A549 treated with AZD2906 at 1 μM for 4 hours (cell line): ENCODE results near the gene DNASE1L2. TPM values are rescaled to one million over a fixed set of nuclear protein-coding genes. Genes with fewer than 3 reads are reported as not detected.

Source experiments
- total RNA-seq: library from RNA; stranded (reverse); fragments of 200-300 nt; extraction: Qiagen RNA extraction; gene quantifications from 5 replicates; pipeline ENCODE4 v1.2.3, GENCODE V29; 2022

The DNASE1L2 gene
- total RNA-seq: 0.60 to 1.7 TPM (median 1.3 TPM) in 5 replicates

DNA sequence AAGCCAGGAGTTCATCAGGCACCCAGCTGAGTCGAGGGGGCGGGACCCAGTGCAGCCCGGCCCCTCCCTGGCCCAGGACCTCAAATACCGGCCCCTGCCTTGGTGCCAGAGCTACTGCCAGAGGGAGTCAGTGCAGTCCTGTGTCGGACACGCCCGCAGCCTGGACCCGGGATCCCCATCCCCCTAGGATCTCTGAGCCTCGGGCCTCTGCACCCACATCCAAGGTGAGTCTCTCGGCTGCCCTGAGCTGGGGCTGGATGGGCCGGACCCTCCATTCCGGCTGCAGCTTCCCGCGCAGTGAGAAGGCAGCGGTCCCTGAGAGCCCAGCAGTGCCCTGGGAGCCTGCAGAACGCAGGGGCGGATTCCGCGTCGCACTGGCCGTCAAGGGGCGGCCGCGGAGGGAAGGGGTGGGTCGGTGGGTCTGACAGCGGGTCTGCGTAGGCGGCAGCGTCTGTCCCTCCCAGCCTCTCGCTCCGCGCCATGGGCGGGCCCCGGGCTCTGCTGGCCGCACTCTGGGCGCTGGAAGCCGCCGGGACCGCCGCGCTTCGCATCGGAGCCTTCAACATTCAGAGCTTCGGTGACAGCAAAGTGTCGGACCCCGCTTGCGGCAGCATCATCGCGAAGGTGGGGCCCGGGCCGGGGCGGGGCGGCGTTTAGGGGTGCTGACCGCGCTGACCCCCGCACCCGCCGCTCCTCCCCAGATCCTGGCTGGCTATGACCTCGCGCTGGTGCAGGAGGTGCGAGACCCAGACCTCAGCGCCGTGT is at the start of gene DNASE1L2:
TSS of gene DNASE1L2 (plus strand) at position 108 of the 765 bp plus-strand sequence. CDS start at position 481, 373 bp downstream.

DNA sequence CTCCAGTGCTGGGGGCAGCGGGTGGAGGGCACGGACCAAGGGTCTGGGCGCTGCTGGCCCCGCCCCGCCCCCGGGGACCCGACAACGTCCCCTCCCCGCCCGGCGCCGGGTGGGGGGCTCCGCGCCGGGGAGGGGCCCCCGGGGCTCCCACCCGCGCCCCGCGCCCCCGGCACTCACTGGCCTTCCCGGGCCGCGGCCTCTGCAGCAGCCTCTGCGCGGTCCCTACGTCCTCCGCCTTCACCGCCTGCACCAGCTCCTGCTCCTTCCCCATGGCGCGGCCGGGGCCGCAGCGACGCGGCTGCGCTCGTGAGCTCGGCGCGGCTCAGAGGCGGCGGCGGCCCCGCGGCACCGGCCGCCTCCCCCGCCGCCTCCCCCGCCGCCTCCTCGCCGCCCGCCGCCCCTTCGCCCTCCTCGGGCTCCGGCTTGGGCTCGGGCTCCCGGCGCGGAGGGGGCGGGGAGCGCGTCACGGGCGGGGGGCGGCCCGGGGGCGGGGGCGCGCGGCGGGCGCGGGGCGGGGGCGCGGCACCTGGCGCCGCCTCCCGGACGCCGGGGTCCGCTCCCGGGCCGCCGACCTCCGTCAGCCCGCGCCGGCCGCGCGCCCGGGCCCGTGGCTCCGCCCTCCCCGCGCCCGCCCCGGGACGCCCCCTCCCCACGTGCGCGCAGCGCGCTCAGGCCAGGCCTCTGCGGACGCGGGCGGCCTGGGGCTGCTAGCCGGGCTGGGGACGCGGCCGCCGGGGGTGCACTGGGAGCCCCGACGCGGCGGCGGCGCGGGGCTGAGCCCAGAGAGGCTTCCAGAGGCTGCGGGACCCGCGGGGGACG is 39.9 kb upstream of the DNASE1L2 start, which contains the start of gene CASKIN1:
TSS of gene CASKIN1 (minus strand) at position 444 of the 819 bp plus-strand sequence. CDS start at position 271, 173 bp downstream.

DNA sequence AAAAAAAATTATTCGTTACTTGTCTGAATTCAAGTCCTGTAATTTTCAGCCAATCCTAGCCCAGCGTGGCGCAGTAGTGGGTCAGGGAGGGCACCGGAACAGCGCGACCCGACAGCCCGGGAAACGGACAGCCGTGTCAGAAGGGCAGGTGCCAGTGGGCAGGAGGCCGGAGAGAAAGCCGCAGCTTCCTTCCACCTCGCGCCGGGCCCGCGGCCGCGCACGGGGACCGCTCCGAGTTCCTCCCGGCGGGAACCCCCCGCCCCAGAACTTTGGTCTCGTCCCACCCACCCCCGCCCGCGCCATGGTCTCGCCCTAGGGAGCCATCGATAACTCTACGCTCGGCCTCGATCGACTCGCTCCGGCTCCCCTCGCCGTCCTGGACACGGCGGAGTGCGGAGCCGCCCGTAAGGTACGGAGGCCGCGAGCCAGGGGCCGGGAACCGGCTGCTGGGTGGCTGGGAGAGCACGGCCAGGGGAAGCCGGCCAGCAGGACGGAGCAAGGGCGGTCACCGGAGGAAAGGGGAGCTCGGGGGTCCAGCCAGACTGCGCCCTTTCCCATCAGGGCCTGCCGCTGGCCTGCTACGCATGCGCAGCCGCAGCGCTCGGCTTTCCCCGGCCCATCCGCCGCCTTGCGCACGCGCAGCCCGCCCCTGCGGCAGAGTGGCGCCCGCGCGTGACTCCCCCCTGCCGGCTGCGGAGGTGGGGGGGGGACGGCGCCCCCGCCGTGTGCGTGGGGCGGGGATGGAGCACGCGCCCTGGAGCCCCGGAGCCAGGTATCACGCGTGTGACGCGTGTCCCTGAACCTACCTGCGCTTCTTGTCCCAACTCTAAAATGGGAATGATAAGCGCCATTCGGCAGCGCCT is 30.9 kb upstream of the DNASE1L2 start, which contains the start of gene MLST8:
TSS of gene MLST8 (plus strand) at position 351 of the 863 bp plus-strand sequence. CDS start 632 bp downstream, outside the sequence.

DNA sequence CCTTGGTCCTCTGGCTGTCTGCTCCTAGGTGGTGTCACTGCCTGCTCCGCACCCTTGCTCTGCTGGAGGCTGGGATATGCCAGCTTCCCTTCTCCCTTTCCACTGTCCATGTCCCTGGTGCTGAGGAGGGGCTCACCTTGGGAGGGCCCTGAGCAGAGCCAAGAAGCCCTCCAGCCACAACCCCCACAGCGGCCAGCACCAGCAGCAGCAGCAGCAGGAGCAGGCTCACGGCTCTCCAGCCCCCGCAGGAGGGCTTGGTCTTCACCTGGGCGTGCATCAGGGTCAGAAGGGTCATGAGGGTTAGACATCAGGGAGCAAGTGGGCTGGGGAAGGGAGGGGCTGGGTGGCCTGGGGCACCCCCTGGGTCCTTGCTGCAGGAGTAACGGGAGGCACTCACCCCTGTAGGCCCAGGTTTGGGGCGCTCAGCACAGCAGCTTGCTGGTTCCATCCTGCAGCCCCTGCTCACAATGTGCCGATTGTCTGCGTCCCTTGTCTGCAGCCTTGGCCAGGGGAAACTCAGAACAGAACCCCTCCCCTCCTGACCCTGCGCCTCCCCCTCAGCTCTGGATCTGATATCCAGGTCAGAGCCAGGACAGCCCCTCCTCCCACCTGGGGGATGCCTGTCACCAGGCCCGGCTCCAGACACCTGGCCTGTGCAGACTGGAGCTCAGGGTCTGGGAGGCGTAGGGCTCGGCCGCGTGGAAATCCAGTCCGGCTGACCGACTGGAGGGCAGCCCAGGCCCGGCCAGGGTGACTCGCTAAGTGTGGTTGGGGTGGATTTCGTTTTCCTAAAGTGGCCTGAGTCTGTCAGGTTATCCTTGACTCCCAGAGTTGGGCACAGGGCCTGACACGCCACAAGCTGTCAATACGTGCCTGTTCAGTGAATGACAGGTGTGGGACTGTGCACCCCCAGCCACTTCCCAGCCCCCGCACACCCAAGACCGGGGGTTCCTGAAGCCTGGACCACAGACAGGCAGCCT is 25.6 kb upstream of the DNASE1L2 start, which contains the start of gene BRICD5:
TSS of gene BRICD5 (minus strand) at position 478 of the 980 bp plus-strand sequence. CDS start at position 448, 30 bp downstream.

DNA sequence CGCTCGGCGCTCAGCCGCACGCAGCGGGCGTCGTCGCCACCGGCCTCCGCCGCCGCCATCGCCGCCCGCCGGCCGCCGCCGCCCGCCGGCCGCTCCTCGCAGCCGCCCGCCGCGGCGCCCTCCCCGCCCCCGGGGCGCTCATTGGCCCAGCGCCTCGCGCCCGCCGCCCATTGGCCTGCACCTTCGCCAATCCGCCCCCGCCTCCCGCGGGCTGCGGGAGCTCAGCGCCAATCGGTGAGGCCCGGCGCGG is 21.6 kb upstream of the DNASE1L2 start, which contains the start of gene PGP:
TSS of gene PGP (minus strand) at position 122 of the 250 bp plus-strand sequence. CDS start at position 59, 63 bp downstream.

GRCh38 chr16:2223221-2223941 is 12.9 kb upstream of the DNASE1L2 start, which contains the start of gene E4F1:
E4F1 (plus strand) TSS chr16:2223591; CDS start chr16:2223614, 23 bp downstream.

GRCh38 chr16:2251296-2252111 is 15.3 kb downstream of the DNASE1L2 start, which contains the start of gene ECI1:
ECI1 (minus strand) TSS chr16:2251587; CDS start chr16:2251566, 21 bp downstream.

GRCh38 chr16:2267913-2268666 is 31.8 kb downstream of the DNASE1L2 start, which contains the start of gene RNPS1:
RNPS1 (minus strand) TSS chr16:2268126; CDS start chr16:2264643, 3,483 bp downstream.

Other genes with a start within 250 kb of the DNASE1L2 start
- gene SYNGR3, start 246.5 kb upstream of the DNASE1L2 start, total RNA-seq: 5.0 to 9.3 TPM (median 8.2 TPM) in 5 replicates
- gene ZNF598, start 226.6 kb upstream of the DNASE1L2 start, total RNA-seq: 47.7 to 63.8 TPM (median 61.2 TPM) in 5 replicates
- 0.65 to 1.4 TPM (median 0.88 TPM) in 5 replicates for gene NPW, start 216.7 kb upstream of the DNASE1L2 start, total RNA-seq
- gene NHERF2, start 209.5 kb upstream of the DNASE1L2 start, total RNA-seq: 45.2 to 69.1 TPM (median 66.9 TPM) in 5 replicates
- gene NTHL1, start 188.6 kb upstream of the DNASE1L2 start, total RNA-seq: 36.2 to 51.1 TPM (median 47.9 TPM) in 5 replicates
- 32.0 to 40.6 TPM (median 34.1 TPM) in 5 replicates for gene TSC2, start 188.5 kb upstream of the DNASE1L2 start, total RNA-seq
- 34.4 to 54.4 TPM (median 49.3 TPM) in 5 replicates for gene PKD1, start 100.5 kb upstream of the DNASE1L2 start, total RNA-seq
- gene RAB26, start 87.8 kb upstream of the DNASE1L2 start, total RNA-seq: 1.9 to 4.4 TPM (median 3.3 TPM) in 5 replicates
- gene TRAF7, start 80.7 kb upstream of the DNASE1L2 start, total RNA-seq: 39.0 to 55.8 TPM (median 49.7 TPM) in 5 replicates
- gene CASKIN1, start 39.8 kb upstream of the DNASE1L2 start, total RNA-seq: 0.23 to 1.00 TPM (median 0.47 TPM) in 5 replicates
- 39.9 to 53.2 TPM (median 51.0 TPM) in 5 replicates for gene MLST8, start 31.0 kb upstream of the DNASE1L2 start, total RNA-seq
- gene BRICD5, start 25.6 kb upstream of the DNASE1L2 start, total RNA-seq: 1.5 to 4.8 TPM (median 3.4 TPM) in 5 replicates
- 14.8 to 35.7 TPM (median 32.9 TPM) in 5 replicates for gene PGP, start 21.6 kb upstream of the DNASE1L2 start, total RNA-seq
- gene E4F1, start 12.9 kb upstream of the DNASE1L2 start, total RNA-seq: 18.7 to 26.9 TPM (median 24.7 TPM) in 5 replicates
- gene ECI1, start 15.1 kb downstream of the DNASE1L2 start, total RNA-seq: 48.5 to 95.5 TPM (median 93.6 TPM) in 5 replicates
- 252 to 288 TPM (median 261 TPM) in 5 replicates for gene RNPS1, start 31.7 kb downstream of the DNASE1L2 start, total RNA-seq
- 17.3 to 21.9 TPM (median 20.6 TPM) in 5 replicates for gene ABCA3, start 104.3 kb downstream of the DNASE1L2 start, total RNA-seq
- 20.2 to 23.1 TPM (median 21.1 TPM) in 5 replicates for gene CCNF, start 193.0 kb downstream of the DNASE1L2 start, total RNA-seq
- gene TEDC2, start 223.7 kb downstream of the DNASE1L2 start, total RNA-seq: 15.9 to 20.9 TPM (median 18.9 TPM) in 5 replicates
- 0.05 to 0.07 TPM (median 0.06 TPM) in 3 of 5 replicates, not detected in the others for gene NTN3, start 234.9 kb downstream of the DNASE1L2 start, total RNA-seq
- 6.0 to 7.9 TPM (median 6.7 TPM) in 5 replicates for gene TBC1D24, start 238.7 kb downstream of the DNASE1L2 start, total RNA-seq